GM12892 (cell line): ENCODE data around the gene SHANK1.

ENCODE experiments used
- POLR2A ChIP-seq: IDR thresholded peaks from 2 replicates; pipeline ENCODE4 v1.6.1; 2011; ENCODE audit warnings: low read depth, low read length, control low read depth
- TAF1 ChIP-seq: IDR thresholded peaks from 2 replicates; pipeline ENCODE4 v1.6.1; 2011; ENCODE audit warnings: low read depth, mild to moderate bottlenecking, control low read depth, low read length, borderline replicate concordance

GRCh38 chr19:50686310-50687032, 33.1 kb downstream of the SHANK1 start:
- no peak for TF ChIP-seq POLR2A
- TF ChIP-seq TAF1: no peak
